Loucy (cell line): ENCODE measurements around the gene INTS11.
A peak's percentile ranks its signal among the peaks of the same experiment; 100 is the strongest.

ENCODE experiments used
- H2AFZ ChIP-seq: fragments of 200-600 bp; sonication (generic); 2 replicates; pipeline ENCODE4 v1.6.0; 2016; ENCODE audit warnings: antibody characterized with exemption, mild to moderate bottlenecking, low read length, moderate library complexity
- H3F3A ChIP-seq: fragments of 200-600 bp; 2 replicates; pipeline ENCODE4 v1.6.0; 2016; ENCODE audit warnings: antibody characterized with exemption, low read depth, mild to moderate bottlenecking
- H3K27me3 ChIP-seq: fragments of 200-600 bp; sonication (generic); 2 replicates; pipeline ENCODE4 v1.6.1; 2014; ENCODE audit warnings: low read length, mild to moderate bottlenecking; ENCODE audit not compliant: insufficient read depth, poor library complexity, severe bottlenecking
- H3K36me3 ChIP-seq: fragments of 200-600 bp; sonication (generic); 2 replicates; pipeline ENCODE4 v1.6.1; 2016; ENCODE audit warnings: low read length; ENCODE audit not compliant: insufficient read depth
- H3K4me1 ChIP-seq: fragments of 200-600 bp; sonication (generic); 2 replicates; pipeline ENCODE4 v1.5.1; 2014; ENCODE audit warnings: low read length, mild to moderate bottlenecking; ENCODE audit not compliant: insufficient read depth, poor library complexity, severe bottlenecking
- H3K4me2 ChIP-seq: fragments of 200-600 bp; sonication (generic); 2 replicates; pipeline ENCODE4 v1.6.0; 2014; ENCODE audit warnings: antibody characterized with exemption, low read length, low read depth, mild to moderate bottlenecking; ENCODE audit not compliant: poor library complexity, severe bottlenecking
- H3K4me3 ChIP-seq: fragments of 200-600 bp; sonication (generic); 2 replicates; pipeline ENCODE4 v1.5.1; 2014; ENCODE audit warnings: low read length, mild to moderate bottlenecking, mixed read lengths; ENCODE audit not compliant: poor library complexity, severe bottlenecking
- H3K79me2 ChIP-seq: fragments of 200-600 bp; sonication (generic); 2 replicates; pipeline ENCODE4 v1.6.1; 2014; ENCODE audit warnings: low read length; ENCODE audit not compliant: insufficient read depth
- H3K9ac ChIP-seq: fragments of 200-600 bp; sonication (generic); 2 replicates; pipeline ENCODE4 v1.6.0; 2014; ENCODE audit warnings: mild to moderate bottlenecking, low read depth, low read length, moderate library complexity; ENCODE audit not compliant: poor library complexity, severe bottlenecking
- H3K9me2 ChIP-seq: fragments of 200-600 bp; sonication (generic); replicated peaks from 2 replicates; pipeline ENCODE4 v1.6.1; 2016; ENCODE audit warnings: low read depth, low read length, mixed read lengths
- H3K9me3 ChIP-seq: fragments of 200-600 bp; sonication (generic); 2 replicates; pipeline ENCODE4 v1.6.1; 2014; ENCODE audit warnings: mild to moderate bottlenecking, antibody characterized with exemption, low read length, low read depth; ENCODE audit not compliant: insufficient read depth
- H4K20me1 ChIP-seq: fragments of 200-600 bp; sonication (generic); 2 replicates; pipeline ENCODE4 v1.6.0; 2014; ENCODE audit warnings: antibody characterized with exemption, low read length, mild to moderate bottlenecking; ENCODE audit not compliant: insufficient read depth, poor library complexity, severe bottlenecking
- CTCF ChIP-seq: fragments of 200-600 bp; sonication (generic); conservative IDR thresholded peaks from 2 replicates; pipeline ENCODE4 v1.5.1; 2014; ENCODE audit warnings: mild to moderate bottlenecking, antibody characterized with exemption, low read length
- EZH2phosphoT487 ChIP-seq: fragments of 200-600 bp; IDR thresholded peaks from 2 replicates; pipeline ENCODE4 v1.6.1; 2018; ENCODE audit warnings: antibody characterized with exemption, mild to moderate bottlenecking, moderate library complexity, borderline replicate concordance

The INTS11 gene

DNA sequence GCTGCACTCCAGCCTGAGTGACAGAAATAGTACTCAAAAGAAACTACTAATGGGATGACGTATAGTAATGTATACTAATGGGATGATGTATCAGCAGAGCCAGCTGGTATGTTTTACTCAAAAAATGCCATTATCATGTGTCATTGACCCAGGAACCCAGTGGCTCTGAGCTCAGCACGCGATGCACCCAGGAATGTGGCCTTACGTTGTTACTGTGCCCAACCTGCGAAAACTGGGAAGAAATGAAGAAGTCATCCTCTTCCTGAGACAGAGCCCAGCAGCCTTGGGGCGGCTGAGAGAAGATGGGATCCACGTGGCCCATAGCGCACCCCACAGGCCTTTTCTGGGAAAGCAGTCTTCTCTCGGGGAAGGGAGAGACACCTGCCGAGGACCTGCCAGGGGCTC is 59.6 kb downstream of the INTS11 start:
- Histone ChIP-seq H3K4me2 (no peak overlapping the region), H3K4me1 (no peaks in the 10 kb centered on the region), H3K36me3 (peaks cover 11% of the 10 kb centered on the region; the same call in 1 of the 2 replicates), H3K9me3 (no peaks in the 10 kb centered on the region), H3K79me2 (peaks cover 27% of the 10 kb centered on the region), H3K9me2 (no peaks in the 10 kb centered on the region), H3K27me3 (no peaks in the 10 kb centered on the region), H3K4me3 (no peak overlapping the region), H2AFZ (no peak overlapping the region), H3K9ac (no peak overlapping the region), H4K20me1 (peaks cover 21% of the 10 kb centered on the region), H3F3A (no peaks in the 10 kb centered on the region)
- TF ChIP-seq CTCF, result peak; percentile 48
- TF ChIP-seq EZH2phosphoT487, result no peak

DNA sequence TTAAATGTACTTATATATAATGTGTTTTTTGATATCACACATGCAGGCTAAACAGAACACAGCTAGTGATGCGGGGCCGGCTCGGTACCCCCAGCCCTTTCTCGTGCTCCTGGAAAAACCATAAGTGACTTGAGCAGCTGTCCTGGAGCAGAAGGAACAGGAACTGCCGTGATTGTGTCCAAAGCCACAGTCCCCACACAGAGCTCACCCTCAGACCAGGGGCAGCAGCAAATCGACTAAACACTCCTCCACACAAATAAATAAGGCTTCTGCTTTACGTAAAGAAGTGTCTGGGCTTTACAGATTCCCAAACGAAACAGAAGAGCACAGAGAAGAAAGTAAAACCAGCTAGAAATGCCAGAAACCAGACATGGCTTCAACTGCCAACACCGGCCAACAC is 60.4 kb downstream of the INTS11 start:
- TF ChIP-seq EZH2phosphoT487, result no peak
- no peak for TF ChIP-seq CTCF
- H2AFZ ChIP-seq, result no peak overlapping the region
- no peak overlapping the region for H3K4me2 ChIP-seq
- no peaks in the 10 kb centered on the region for H3K4me1 ChIP-seq
- H4K20me1 ChIP-seq, result peaks cover 19% of the 10 kb centered on the region
- H3K9me3 ChIP-seq, result no peaks in the 10 kb centered on the region
- H3K79me2 ChIP-seq, result peaks cover 20% of the 10 kb centered on the region; the same call in 1 of the 2 replicates
- H3F3A ChIP-seq, result no peaks in the 10 kb centered on the region
- peaks cover 17% of the 10 kb centered on the region; the same call in 1 of the 2 replicates for H3K36me3 ChIP-seq
- no peak overlapping the region for H3K4me3 ChIP-seq
- H3K27me3 ChIP-seq, result no peaks in the 10 kb centered on the region
- no peak overlapping the region for H3K9ac ChIP-seq
- H3K9me2 ChIP-seq, result no peaks in the 10 kb centered on the region

GRCh38 chr1:1262758-1263157 is 61.7 kb downstream of the INTS11 start:
- no peak for TF ChIP-seq CTCF
- no peak for TF ChIP-seq EZH2phosphoT487
- no peaks in the 10 kb centered on the region for H3K9me2 ChIP-seq
- no peak overlapping the region for H3K4me2 ChIP-seq
- H3K9ac ChIP-seq, result no peak overlapping the region
- H3K4me1 ChIP-seq, result no peaks in the 10 kb centered on the region
- H2AFZ ChIP-seq, result no peak overlapping the region
- no peaks in the 10 kb centered on the region for H3F3A ChIP-seq
- no peaks in the 10 kb centered on the region for H3K27me3 ChIP-seq
- H3K36me3 ChIP-seq, result peaks cover 20% of the 10 kb centered on the region; the same call in 1 of the 2 replicates
- no peaks in the 10 kb centered on the region for H3K9me3 ChIP-seq
- H4K20me1 ChIP-seq, result peaks cover 7% of the 10 kb centered on the region
- H3K79me2 ChIP-seq, result peaks cover 13% of the 10 kb centered on the region; the same call in 1 of the 2 replicates
- H3K4me3 ChIP-seq, result no peak overlapping the region
